Loucy (cell line): Measurements from ENCODE around the gene KDM4B.

Source experiments
- CTCF ChIP-seq: fragments of 200-600 bp; sonication (generic); conservative IDR thresholded peaks from 2 replicates; pipeline ENCODE4 v1.5.1; 2014; ENCODE audit warnings: mild to moderate bottlenecking, antibody characterized with exemption, low read length
- EZH2phosphoT487 ChIP-seq: fragments of 200-600 bp; IDR thresholded peaks from 2 replicates; pipeline ENCODE4 v1.6.1; 2018; ENCODE audit warnings: antibody characterized with exemption, mild to moderate bottlenecking, moderate library complexity, borderline replicate concordance

DNA sequence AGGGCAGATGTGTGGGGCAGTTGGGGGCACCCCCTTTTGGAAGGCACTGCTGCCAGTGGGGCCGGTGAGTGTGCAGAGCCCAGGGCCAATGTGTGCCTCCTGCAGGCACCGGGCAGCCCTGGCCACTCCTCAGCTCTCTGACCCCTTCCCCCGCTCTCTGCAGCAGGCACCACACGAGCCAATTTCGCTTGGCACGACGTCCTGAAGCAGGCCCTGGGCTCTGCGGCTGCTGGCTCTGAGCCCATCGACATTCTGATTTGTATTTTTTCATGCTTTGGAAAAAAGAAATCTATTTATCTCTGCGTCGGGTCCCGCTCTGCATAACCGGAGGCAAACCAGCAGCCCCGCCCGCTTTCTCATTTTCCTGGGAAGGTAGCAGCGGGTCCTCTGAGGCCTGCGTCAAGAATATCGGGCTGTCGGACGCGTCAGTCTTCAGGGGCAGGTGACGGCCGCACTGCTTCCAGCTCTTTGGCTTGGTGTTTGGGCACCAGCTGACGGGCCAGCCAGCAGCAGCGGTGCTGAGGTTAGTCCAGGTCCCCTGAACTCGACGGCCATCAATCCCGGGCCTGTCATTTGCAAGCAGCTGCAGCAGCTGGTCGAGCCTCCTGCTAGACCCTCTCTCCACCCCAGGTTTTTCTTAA lies 134.3 kb downstream of the KDM4B start:
- TF ChIP-seq CTCF (no peak), EZH2phosphoT487 (no peak)
